ENCODE measurements around the gene ARHGAP19. TPM values are rescaled to one million over a fixed set of nuclear protein-coding genes. Genes with fewer than 3 reads are reported as not detected.

Gene ARHGAP19
- polyA plus RNA-seq, 3 donors = 8.3 to 10.6 (median 10.2) TPM

DNA sequence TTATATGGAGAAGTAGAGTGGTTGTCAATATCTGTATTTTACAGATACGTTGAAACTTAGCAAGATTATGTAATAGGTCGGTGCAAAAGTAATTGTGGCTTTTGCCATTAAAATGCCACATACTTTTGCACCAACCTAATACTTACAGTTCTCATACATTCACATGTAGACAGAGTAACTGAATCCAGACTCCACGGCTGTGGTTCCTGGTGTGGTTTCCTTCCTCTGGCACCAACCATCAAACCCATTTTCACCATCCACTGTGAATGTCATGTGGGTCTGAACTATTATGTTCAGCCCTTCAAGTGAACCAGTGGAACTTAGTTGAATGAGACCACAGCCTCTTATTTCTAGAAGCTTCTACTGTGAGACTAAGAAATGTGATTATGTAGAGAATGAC is 75.1 kb downstream of the ARHGAP19 start:
- H3K36me3 Mint-ChIP-seq = peaks cover 18 to 24% of the 10 kb centered on the region in 2 donors
- H3K4me3 Mint-ChIP-seq = no peak overlapping the region
- no peak overlapping the region for H3K9ac ChIP-seq (ENCODE audit: insufficient read depth, low read length, poor library complexity, severe bottlenecking)
- TF ChIP-seq, protein P1, sequence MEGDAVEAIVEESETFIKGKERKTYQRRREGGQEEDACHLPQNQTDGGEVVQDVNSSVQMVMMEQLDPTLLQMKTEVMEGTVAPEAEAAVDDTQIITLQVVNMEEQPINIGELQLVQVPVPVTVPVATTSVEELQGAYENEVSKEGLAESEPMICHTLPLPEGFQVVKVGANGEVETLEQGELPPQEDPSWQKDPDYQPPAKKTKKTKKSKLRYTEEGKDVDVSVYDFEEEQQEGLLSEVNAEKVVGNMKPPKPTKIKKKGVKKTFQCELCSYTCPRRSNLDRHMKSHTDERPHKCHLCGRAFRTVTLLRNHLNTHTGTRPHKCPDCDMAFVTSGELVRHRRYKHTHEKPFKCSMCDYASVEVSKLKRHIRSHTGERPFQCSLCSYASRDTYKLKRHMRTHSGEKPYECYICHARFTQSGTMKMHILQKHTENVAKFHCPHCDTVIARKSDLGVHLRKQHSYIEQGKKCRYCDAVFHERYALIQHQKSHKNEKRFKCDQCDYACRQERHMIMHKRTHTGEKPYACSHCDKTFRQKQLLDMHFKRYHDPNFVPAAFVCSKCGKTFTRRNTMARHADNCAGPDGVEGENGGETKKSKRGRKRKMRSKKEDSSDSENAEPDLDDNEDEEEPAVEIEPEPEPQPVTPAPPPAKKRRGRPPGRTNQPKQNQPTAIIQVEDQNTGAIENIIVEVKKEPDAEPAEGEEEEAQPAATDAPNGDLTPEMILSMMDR (IDR thresholded peaks at IDR 0.05) = no peak
- H3K4me1 Mint-ChIP-seq = peaks cover 40% of the 10 kb centered on the region
- H3K9me3 ChIP-seq (replicated peaks in 1 of 2; ENCODE audit: control insufficient read depth in 1 of 2, insufficient read depth in 1 of 2, low read length in 2 of 2) = no peaks in the 10 kb centered on the region
- no peaks in the 10 kb centered on the region for H3K9me3 Mint-ChIP-seq
- H4K20me1 ChIP-seq (ENCODE audit: insufficient read depth, low read length) = no peaks in the 10 kb centered on the region
- H3K27ac Mint-ChIP-seq = peak overlapping the region in 4 of 7 donors; percentile 69 to 91 (median 76)
- H3K4me1 ChIP-seq (ENCODE audit: control insufficient read depth in 1 of 2, insufficient read depth in 2 of 2, low read length in 2 of 2) = peaks cover 32 to 44% of the 10 kb centered on the region in 2 donors
- peak overlapping the region in 1 of 2 donors; percentile 74 for H3K27ac ChIP-seq (ENCODE audit: low read depth in 1 of 2, low read length in 2 of 2)
- no peak overlapping the region for H2AFZ ChIP-seq (ENCODE audit: insufficient read depth, low read depth, low read length, poor library complexity, severe bottlenecking)
- H3K79me2 ChIP-seq (ENCODE audit: insufficient read depth, low read length) = no peaks in the 10 kb centered on the region
- intact Hi-C loops (cut with micrococcal nuclease) = no loop called here
- H3K4me3 ChIP-seq (replicated peaks in 1 of 3; ENCODE audit: low read depth in 2 of 3, low read length in 3 of 3) = no peak overlapping the region
- no peak overlapping the region for H3K4me2 ChIP-seq (replicated peaks; ENCODE audit: extremely low read depth, low read length, poor library complexity, severe bottlenecking)
- peak in 1 of 3 donors; percentile 6 for DNase-seq
- H3K27me3 ChIP-seq (ENCODE audit: control insufficient read depth in 2 of 2, insufficient read depth in 2 of 2, low read length in 2 of 2) = no peaks in the 10 kb centered on the region
- no peaks in the 10 kb centered on the region for H3K27me3 Mint-ChIP-seq (ENCODE audit: low read depth in 3 of 3)
- peaks cover 2 to 17% of the 10 kb centered on the region in 2 donors for H3K36me3 ChIP-seq (replicated peaks in 1 of 2; ENCODE audit: control insufficient read depth in 1 of 2, insufficient read depth in 2 of 2, low read length in 2 of 2)
- WGBS (ENCODE audit: insufficient coverage) = no CpG with 5 or more reads among the region's 3 CpGs

GRCh38 chr10:97215619-97216260 is 76.7 kb downstream of the ARHGAP19 start:
- Histone ChIP-seq H3K4me2 (replicated peaks; ENCODE audit: extremely low read depth, low read length, poor library complexity, severe bottlenecking) (no peak overlapping the region), H3K79me2 (ENCODE audit: insufficient read depth, low read length) (no peaks in the 10 kb centered on the region), H4K20me1 (ENCODE audit: insufficient read depth, low read length) (no peaks in the 10 kb centered on the region), H3K36me3 (replicated peaks in 1 of 2; ENCODE audit: control insufficient read depth in 1 of 2, insufficient read depth in 2 of 2, low read length in 2 of 2) (peaks cover 0 to 4% of the 10 kb centered on the region in 2 donors), H3K9me3 (replicated peaks in 1 of 2; ENCODE audit: control insufficient read depth in 1 of 2, insufficient read depth in 1 of 2, low read length in 2 of 2) (no peaks in the 10 kb centered on the region), H3K27ac (ENCODE audit: low read depth in 1 of 2, low read length in 2 of 2) (no peak overlapping the region), H3K9ac (ENCODE audit: insufficient read depth, low read length, poor library complexity, severe bottlenecking) (no peak overlapping the region), H2AFZ (ENCODE audit: insufficient read depth, low read depth, low read length, poor library complexity, severe bottlenecking) (no peak overlapping the region), H3K4me1 (ENCODE audit: control insufficient read depth in 1 of 2, insufficient read depth in 2 of 2, low read length in 2 of 2) (peaks cover 32 to 43% of the 10 kb centered on the region in 2 donors), H3K27me3 (ENCODE audit: control insufficient read depth in 2 of 2, insufficient read depth in 2 of 2, low read length in 2 of 2) (no peaks in the 10 kb centered on the region), H3K4me3 (replicated peaks in 1 of 3; ENCODE audit: low read depth in 2 of 3, low read length in 3 of 3) (no peak overlapping the region)
- no peaks in the 10 kb centered on the region for H3K27me3 Mint-ChIP-seq (ENCODE audit: low read depth in 3 of 3)
- DNase-seq = no peak
- no peak overlapping the region for H3K4me3 Mint-ChIP-seq
- peaks cover 40% of the 10 kb centered on the region for H3K4me1 Mint-ChIP-seq
- peaks cover 11% of the 10 kb centered on the region in 2 donors for H3K36me3 Mint-ChIP-seq
- intact Hi-C loops (cut with micrococcal nuclease) = no loop called here
- WGBS (ENCODE audit: insufficient coverage) = 94% methylated on average over 10 of the region's 15 CpGs
- H3K27ac Mint-ChIP-seq = no peak overlapping the region
- H3K9me3 Mint-ChIP-seq = no peaks in the 10 kb centered on the region
- TF ChIP-seq, protein P1 (IDR thresholded peaks at IDR 0.05) = no peak
